Kasumi-1 (cell line): ENCODE data around the gene ATXN1.
"Not testable (repeated sequence)": the region's sequence is repeated elsewhere in the genome, so short reads cannot be mapped to it uniquely, and the experiment has no call there.

ENCODE experiments used
- DNase-seq, 2 experiments: peaks; one replicate each; lab custom pipeline; 2025; lab: John Stamatoyannopoulos, UW

The ATXN1 gene

DNA sequence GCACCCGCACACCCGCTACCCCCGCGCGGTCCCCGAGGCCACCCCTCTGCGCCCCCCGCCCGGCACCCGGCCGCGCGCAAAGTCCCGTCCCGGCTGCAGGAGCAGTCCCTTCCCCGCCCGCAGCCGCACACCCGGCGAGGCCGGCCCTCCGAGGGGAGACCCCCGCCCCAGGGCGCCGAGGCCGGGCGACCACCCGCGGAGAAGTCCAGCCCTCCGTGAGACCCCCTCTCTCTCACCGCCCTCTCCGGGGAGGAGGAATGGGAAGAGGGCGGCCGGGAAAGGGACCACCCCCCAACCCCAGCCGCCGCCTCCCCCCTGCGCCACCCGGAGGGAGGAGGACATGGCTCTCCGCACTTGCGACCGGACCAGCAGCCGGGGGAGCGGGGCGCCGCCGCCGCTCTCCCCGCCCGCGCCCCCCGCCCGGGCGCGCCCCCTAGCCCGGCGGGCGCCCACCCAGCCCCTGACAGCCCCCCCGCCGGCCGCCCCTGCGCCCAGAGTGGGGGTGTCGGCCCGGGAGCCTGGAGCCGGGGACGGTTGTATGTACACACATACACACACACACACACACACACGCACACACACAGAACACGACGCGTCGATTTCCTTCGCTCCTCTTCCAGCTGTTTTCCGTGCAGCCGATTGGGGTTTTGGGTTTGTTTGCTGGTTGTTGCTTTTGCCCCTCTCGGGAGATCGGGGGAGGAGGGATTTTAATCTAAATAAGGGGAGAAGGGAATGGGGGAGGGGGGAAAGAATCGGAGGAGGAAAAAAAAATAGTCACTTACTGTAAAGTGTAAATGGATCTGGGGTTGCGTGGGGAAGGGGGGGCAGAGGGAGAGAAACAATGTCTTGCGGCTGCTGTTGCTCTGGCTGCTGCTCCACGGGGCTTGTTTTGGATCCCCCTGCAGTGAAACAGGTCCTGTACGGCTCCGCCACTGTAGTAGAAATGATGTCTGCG lies at the start of gene ATXN1:
ATXN1 (minus strand) TSS at position 945 of the 955 bp plus-strand sequence.
- peak; percentile 26 to 63 for DNase-seq

DNA sequence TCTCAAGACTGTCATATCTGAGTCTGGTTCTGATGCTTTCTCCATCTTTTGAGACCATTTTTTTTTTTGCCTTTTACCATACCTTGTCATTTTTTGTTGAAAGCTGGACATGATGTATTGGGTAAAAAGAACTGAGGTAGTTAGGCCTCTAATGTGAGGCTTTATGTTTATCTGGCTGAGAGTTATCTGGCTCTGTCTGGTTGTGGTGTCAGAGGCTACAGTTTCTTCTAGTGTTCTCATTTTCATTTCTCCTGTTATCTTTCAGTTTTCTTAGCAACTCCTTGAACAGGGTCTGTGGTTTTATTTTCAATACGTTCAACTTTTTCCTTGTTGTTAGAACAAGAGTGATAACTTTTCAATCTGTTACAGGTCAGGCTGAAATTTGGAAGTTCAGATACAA lies 49.2 kb upstream of the ATXN1 start:
- DNase-seq, result no peak

DNA sequence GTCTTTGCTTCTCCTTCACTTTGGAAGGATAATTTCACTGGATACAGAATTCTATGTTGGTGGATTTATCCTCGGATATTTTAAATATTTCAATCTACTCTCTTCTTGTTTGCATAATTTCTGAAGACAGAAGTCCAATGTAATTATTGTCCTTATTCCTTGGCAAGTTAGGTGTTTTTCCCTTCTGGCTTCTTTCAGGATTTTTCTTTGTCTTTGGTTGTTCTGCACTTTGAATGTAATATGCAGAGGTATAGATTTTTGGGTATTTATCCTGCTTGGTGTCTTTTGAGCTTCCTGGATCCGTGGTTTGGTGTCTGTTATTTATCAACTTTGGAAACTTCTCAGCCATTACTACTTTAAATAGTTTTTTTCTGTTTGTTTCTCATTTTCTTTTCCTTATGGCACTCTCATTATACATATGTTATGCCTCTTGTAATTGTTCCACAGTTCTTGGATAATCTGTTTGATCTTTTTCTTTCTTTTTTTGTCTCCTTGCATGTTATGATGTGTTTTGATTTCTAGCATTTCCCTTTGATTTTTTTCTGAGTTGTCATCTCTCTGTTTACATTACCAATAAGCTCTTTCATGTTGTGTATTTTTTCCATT lies 48.6 kb upstream of the ATXN1 start:
- no peak for DNase-seq

DNA sequence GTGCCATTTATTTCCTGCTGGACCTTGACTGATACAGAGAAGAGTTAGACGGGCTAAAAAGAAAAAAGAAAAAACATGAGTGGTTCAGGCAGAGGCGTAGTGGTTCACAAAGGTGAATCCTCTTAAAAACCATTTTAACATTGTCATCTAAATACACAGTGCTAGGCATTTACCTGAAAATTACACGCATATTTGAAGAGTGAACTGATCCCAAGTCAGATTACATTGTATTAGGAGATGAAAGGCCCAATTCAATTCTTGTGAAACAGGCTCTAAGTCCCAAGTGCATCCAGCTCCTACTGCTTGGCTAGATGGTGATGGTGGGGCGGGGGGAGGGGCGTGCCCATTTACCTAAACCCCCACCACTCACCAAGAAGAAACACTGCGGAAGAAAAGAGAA lies 46.7 kb upstream of the ATXN1 start:
- no peak for DNase-seq

DNA sequence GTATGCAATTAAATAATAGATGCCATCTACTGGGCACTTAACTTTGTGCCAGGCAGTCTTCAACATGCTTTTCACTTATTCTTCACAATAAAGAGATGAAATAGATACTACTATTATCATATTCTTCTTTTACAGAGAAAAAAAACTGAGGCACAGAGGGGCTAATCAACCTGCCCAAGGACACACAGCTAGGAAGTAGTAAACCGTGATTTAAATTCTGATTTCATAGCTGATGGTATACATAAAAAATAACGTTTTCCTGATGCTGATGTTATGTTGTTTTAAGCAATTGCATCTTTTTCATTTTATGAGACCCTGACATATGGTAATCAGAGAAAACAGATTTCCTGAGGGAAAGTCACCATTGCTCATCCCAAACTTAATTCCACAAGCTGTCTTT lies 45.1 kb upstream of the ATXN1 start:
- no peak for DNase-seq

DNA sequence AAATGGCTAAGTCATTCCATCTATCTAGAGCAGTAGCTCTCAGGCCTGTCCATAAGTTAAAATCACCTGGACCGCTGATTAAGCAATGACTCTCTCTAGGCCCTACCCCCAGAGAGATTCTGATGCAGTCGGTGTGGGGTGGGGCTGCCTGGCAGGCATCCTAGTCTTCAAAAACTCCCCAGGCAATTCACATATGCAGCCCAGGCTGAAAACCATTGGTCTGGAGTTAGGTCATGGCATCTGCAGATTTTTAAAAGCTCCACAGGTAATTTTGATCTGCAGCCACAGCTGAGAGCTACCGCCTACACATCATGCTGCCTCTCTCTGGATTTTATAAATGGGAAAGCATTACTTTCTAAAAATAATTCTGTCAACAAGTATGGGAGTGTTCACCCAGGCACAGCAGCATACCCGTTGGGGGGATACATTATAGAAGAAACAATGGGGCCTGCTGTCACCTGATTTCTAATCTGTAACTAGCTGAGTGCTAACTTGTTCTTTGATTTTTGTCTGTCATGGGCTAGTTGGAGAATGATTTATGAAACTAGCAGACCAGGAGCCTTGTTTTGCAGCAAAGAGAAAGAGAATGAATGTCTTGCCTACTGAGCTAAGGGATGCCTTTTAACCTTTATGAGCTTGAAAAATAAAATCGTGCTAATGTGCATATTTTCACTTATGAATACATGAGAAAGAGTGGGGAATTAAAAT lies 44.1 kb upstream of the ATXN1 start:
- no peak for DNase-seq

DNA sequence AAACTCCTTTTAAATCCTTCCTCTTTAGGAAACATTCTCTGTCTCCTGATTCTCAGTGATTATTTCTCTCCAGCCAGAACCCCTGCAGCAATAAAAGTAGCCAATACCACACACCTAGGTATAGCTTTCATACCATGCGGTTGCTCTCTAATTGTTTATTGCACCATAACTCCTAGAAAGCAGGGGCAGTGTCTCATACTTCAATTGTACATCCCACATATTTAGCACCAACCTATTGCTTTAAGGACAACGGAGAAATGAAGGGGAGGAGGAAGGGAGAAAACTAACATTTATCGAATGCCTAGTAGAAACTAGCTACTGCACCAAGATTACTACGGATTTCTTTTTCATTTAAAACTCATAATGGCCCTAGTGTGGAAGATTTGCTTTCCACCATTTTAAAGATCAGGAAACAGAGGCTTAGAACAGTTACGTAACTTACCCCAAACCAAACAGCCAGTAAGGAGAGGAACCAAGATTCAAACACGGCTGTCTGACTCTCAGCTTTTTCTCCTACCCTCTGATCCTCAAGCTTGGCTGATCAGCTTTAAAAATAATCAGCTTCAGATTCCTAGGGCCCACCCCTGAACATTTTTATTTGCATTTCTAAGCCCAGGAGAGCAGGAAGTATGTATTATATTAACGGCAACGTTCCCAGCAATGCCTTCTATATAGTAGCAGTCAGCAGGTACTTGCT lies 43.4 kb upstream of the ATXN1 start:
- peak in 1 of 2 experiments; percentile 25 for DNase-seq

DNA sequence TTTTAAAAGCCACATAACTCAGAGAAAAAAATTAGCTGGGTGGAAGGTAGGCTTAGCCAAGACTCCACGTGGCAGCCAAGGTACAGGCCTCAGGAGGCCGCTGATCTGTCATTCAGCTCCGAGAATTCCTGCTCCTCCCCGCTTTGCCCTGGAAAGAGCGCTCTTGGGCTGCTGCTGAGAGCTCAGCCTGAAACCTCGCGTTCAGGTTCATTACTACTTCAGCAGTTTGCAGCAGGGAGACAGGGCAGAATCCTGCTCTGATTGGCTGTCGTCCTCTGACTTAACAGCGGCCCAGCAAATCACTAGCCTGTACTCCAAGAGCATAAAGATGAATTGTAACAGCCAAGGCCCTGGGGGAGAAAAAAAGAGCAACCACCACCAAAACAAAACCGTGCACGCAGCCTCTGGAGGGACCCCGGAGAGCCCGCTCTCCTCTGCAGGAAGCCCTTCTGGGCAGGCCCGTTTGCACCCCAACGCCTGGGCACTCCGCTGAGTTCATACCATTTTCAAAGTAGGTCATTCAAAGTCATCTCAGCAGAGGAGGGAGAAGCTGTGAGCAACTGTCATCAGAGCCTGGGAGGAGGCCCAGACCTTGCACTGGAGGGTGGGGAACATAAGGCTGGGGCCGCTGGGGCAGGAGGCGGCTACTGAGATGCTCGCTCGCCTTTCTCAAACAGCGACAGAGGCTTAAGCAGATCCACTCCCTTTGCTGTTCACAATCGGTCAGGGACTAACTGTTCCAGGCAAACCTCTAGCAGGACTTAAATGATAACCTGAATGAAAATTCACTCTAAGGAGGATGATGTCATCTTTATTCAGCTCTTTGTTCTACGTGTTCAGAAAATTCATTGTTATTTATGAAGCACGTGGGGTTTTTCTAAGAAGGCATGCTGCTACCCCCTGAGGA lies 42.3 kb upstream of the ATXN1 start:
- no peak for DNase-seq

DNA sequence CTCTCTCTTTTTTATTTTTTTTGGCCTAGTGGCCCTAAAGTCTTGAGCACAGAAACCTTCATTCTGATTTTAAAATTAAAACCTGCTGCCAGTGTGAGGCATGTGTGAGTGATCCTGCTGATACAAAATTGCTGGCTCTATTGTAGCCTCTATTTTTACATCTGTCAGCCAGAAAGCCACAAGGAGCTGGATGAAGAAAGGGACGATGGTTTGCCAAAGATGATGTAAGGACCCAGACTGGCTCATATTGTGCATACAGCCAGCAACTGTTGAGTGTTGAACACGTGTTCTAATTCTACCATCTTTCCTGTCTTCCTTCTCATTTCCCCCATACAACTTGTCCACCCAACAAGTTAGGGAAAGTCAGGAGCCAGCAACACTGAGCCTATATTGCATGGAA lies 40.8 kb upstream of the ATXN1 start:
- no peak for DNase-seq

DNA sequence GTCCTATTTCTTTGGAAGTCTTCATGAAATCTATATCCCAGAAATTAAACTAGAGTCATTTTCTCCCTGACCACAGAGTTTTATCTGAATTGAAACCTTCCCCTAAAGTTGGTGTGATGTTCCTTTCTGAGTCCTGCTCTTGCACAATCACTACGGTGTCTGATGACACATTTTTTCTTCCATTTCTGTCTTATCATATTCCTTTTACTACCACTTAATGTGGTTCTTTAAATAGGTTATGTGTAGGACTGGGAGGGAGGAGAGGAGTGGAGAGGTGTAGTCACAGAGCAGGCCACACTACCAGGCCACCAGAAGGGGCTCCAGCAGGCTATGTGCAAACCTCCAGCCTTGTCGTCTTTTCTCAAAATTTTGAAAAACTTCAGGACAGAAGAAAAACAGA lies 39.7 kb upstream of the ATXN1 start:
- DNase-seq, result peak; percentile 9 to 12

DNA sequence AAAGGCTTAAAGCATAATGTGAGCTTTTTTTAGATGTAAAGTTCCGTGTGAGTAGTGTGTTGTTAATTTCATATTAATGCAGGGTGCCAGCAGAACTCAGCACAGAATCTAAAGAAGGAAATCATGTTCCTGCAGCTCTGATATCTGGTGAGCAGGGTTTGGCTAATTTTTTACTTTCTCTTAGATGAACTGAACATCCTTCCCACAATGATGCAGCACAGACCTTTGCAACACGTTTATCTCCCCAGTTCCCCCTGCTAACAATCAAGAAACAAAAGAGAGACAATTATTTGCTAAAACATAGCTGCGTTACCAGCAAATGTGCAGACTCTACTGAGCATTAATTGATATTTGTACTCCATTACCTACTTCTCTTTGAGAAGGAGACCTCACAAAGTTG lies 39.1 kb upstream of the ATXN1 start:
- no peak for DNase-seq

DNA sequence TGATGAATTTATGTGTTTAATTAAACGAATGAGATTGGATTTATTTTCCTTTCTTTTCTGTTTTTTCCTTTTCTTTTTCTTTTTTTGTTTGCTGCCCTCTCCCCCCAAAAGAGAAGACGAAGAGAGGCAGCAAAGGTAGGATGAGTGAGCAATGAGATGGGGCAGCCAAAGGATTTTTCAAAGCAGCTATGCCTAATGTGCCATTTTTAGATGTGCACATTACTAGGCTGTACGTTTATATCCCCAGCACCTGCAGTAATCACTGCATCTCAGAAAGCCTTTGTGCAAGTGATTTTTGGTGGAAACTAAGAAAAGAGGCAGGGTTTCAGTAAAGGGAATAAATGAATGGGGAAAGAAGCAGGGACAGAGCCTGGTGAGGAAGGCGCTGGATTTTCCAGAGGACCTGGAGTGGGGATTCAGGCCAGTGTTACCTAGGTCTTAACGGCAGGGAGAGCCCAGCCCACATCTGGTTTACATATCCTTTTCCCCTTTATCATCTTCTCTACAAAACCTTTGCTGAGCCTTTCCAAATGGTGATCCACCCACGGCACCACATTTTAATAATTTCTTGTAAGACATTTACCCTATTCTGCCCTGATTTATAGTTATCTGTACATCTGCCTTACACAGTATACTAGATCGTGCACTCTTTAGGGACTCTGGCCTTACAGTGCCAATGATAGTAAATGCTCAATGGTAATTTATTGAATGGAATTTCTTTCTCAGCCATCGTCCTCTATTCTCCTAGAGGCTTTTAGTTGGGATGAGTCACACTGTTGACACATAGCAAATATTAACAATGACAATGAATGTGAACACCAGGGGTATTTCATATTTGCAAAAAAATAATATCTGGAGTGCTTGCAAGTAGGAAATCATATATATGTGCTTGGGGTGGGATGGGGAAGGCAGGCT lies 38.3 kb upstream of the ATXN1 start:
- no peak for DNase-seq

DNA sequence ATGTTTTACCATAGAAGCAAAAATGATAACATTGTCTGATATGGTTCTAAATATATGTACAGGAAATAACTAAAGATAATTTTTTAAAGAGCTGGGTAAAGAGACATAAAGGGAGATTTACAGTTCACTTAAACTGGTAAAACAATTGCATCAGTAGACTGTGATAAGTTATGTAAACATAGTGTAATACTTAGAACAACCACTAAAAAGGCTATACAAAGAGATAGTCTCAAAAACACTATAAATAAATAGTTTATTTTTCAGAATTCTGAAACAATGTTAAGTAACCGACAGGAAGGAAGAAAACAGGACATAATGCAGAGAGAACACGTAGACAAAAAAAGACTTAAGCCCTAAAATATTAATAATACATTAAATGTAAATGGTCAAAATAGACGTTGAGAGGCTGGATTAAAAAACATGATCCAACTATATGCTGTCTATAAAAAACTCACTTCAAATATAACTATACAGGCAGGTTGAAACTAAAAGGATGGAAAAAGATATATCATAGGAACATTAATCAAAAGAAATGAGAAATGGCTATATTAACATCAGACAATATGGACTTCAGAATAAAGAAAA lies 32.7 kb upstream of the ATXN1 start:
- DNase-seq, result no peak

DNA sequence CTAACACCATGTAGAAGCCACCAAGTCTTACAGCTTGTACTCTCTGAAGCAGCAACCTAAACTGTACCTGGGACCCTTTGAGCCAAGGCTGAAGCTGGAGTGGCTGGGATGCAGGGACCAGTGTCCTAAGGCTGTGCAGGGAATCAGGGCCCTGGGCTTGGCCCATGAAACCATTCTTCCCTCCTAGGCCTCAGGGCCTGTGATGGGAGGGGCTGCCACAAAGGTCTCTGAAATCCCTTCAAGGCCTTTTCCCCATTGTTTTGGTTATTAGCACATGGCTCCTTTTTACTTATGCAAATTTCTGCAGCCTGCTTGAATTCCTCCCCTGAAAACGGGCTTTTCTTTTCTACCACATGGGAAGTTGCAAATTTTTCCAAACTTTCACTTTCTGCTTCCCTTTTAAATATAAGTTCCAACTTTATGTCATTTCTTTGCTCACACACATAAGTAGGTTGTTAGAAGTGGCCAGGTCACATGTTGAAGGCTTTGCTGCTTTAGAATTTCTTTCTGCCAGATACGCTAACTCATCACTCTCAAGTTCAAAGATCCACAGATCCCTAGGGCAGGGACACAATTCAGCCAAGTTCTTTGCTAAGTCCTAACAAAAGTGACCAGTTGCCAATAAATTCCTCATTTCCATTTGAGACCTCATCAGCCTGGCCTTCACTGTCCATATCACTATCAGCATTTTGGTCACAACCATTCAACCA lies 28.2 kb upstream of the ATXN1 start:
- DNase-seq, result no peak

DNA sequence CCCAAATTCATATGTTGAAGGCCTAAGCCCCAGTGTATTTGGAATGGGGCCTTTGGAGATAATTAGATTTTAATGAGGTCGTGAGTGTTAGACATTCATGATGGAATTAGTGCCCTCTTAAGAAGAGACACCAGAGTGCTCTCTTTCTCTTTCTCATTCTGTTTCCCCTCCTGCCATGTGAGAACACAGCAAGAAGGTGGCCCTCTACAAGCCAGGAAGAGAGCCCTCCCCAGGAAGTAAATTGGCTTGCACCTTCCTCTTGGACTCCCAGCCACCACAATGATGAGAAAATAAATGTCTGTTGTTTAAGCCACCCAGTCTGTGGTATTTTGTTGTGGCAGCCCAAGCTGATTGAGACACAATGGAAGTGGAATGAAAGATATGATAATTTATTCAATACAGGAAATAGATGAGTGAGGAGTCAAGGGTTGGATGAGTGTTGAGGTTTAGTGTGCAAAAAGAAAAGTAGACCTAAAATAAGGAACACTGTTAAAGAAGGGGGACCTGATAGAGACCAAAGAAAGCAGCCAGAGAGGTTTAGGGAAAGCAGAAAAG lies 25.9 kb upstream of the ATXN1 start:
- no peak for DNase-seq

DNA sequence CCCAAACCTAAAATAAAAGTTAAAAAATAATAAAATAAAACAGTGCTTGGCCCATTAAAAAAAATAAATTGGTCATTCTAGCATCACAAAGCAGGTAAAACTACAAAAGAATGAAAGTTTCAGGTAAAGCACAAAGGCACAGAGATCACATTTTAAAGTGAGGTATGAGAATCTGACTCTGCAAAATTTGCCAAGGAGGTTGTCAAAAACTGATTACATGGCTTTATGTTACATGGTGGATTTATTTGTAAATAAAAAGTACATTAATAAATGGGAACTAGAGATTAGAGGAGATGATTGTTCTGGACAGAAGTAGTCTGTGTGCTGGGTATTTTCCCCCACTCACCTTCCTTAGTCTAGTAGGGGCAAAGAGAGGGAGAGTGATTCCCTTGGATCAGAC lies 24.2 kb upstream of the ATXN1 start:
- DNase-seq, result no peak

DNA sequence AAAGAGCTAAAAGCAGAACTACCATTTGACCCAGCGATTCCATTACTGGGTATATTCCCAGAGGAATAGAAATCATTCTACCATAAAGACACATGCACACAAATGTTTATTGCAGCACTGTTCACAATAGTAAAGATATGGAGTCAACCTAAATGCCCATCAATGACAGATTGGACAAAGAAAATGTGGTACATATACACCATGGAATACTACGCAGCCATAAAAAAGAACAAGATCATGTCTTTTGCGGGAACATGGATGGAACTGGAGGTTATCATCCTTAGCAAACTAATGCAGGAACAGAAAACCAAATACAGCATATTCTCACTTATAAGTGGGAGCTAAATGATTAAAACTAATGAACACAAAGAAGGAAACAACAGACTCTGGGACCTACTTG lies 23.7 kb upstream of the ATXN1 start:
- not testable (repeated sequence) for DNase-seq

DNA sequence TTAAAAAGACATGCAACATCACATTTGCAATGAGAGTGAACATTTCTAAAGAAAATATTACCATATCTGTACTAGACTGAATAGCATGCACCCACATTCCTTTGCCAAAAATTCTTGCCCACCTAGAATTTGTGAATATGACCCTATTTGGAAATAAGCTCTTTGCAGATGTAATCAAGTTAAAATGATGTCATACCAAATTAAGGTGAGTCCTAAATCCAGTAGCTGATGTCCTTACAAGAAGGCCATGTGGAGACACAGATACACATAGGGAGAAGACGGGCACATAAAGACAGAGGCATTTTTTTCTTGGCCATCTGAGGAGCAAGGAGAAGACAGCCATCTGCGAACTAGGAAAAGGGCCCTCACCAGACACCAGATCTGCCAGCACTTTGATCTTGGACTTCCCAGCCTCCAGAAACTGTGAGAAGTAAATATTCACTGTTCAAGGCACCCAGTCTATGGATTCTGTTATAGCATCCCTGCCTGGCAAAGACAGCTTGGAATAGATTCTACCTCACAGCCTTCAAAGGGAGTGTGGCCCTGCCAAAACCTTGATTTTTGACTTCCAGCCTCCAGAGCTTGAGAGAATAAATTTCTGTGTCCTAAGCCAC lies 22.8 kb upstream of the ATXN1 start:
- DNase-seq, result no peak
